Sciatic nerve (tissue), 1 donor: ENCODE measurements around the gene HSF2. TPM values are rescaled to one million over a fixed set of nuclear protein-coding genes. Genes with fewer than 3 reads are reported as not detected.

Experiments used
- total RNA-seq: library from RNA; stranded (reverse); fragmentation: NEBNext Ultra II Directional; extraction: Animal tissue kit (Norgen Biotek cat#: 25700); gene quantifications from one replicate; pipeline ENCODE4 v1.2.1, GENCODE V29; 2021
- donor health status: DM: no; HTN: no; CAD: no.

Gene HSF2
- total RNA-seq, 1 donor from 2014 or later, result 16.1 TPM

Other genes starting within 250 kb of the HSF2 start
- gene SERINC1, start 72.2 kb downstream of the HSF2 start, total RNA-seq, result 346 TPM
- 2.2 TPM for gene PKIB, start 210.8 kb downstream of the HSF2 start, total RNA-seq